GM12873 (cell line): ENCODE data around the gene SIPA1.

ENCODE experiments used
- CTCF ChIP-seq: IDR thresholded peaks from 2 replicates; pipeline ENCODE4 v1.5.1; 2012; ENCODE audit warnings: low read depth, mild to moderate bottlenecking, moderate library complexity, low read length, control low read depth; ENCODE audit not compliant: insufficient read depth; ENCODE audit errors: missing control alignments

SIPA1 gene

GRCh38 chr11:65662799-65663638 lies 25.1 kb downstream of the SIPA1 start, which contains the start of gene RELA:
Gene RELA (minus strand): TSS chr11:65662916. CDS start chr11:65662832, 84 bp downstream.
- TF ChIP-seq CTCF: no peak

GRCh38 chr11:65663639-65664200 lies 25.8 kb downstream of the SIPA1 start:
- no peak for TF ChIP-seq CTCF

GRCh38 chr11:65672180-65672860 lies 34.4 kb downstream of the SIPA1 start:
- no peak for TF ChIP-seq CTCF

GRCh38 chr11:65672982-65673381 lies 35.1 kb downstream of the SIPA1 start:
- no peak for TF ChIP-seq CTCF

GRCh38 chr11:65680192-65680743 lies 42.4 kb downstream of the SIPA1 start:
- TF ChIP-seq CTCF: no peak

GRCh38 chr11:65685981-65686380 lies 48.1 kb downstream of the SIPA1 start:
- no peak for TF ChIP-seq CTCF

GRCh38 chr11:65692367-65692766 lies 54.5 kb downstream of the SIPA1 start:
- TF ChIP-seq CTCF: no peak
